Right lung (tissue), 5 donors: ENCODE results near the gene SFMBT1. TPM values are rescaled to one million over a fixed set of nuclear protein-coding genes. Genes with fewer than 3 reads are reported as not detected.
"Not testable (repeated sequence)": the region's sequence is repeated elsewhere in the genome, so short reads cannot be mapped to it uniquely, and the experiment has no call there.

Experiments
- DNase-seq, 2 donors: peaks; one replicate each; pipeline ENCODE4 v3.0.0-alpha.2; 2013
- polyA plus RNA-seq, 5 donors: library from polyadenylated mRNA; unstranded; fragments of 120-200 nt; gene quantifications; one replicate each; pipeline versions ENCODE4 v1.2.1 to v1.2.3, GENCODE V29; 2013; ENCODE audit warnings: inconsistent platforms in 1 of 5, low replicate concordance in 1 of 5; ENCODE audit not compliant: insufficient read length in 5 of 5, insufficient read depth in 1 of 5

SFMBT1 gene
- polyA plus RNA-seq, 5 donors, result 7.4 to 10.9 (median 7.9) TPM

DNA sequence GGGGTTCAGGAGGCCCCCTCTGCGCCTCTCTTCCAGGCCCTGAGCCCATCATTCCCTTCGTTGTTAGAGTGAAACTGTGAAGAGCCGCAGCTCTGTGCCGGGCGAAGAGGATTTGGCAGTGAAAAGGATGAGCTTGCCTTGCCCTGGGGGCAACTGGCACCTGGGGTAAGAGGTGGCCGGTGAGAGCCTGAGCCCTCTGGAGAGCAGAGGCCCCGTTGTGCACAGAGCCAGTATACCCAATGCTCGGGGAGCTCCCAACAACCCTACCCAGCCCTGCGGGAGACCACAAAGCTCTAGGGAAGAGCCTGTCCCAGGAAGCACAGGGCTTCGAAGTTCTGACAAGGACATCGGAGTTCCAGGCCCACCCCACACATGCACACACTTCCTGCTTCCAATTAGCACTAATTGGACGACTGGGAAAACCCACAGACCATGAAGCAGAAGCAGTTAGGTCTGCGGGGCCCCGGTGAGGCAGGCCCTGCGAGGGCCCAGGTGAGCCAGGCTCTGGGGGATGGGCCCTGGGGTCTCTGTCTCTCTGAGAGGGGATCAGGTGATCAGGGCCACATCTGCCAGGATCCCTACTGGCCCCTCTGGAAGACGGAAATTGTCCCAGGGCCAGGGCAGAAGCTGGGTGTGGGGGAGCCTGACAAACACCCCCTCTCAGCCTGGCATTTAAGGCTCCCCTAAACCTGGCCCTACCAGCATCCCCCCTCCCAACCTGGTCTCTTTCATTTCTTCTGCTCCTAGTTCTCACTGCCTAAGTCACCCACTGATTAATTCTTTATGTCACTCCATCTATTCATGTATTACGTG lies 27.9 kb upstream of the SFMBT1 start:
- DNase-seq, result no peak

DNA sequence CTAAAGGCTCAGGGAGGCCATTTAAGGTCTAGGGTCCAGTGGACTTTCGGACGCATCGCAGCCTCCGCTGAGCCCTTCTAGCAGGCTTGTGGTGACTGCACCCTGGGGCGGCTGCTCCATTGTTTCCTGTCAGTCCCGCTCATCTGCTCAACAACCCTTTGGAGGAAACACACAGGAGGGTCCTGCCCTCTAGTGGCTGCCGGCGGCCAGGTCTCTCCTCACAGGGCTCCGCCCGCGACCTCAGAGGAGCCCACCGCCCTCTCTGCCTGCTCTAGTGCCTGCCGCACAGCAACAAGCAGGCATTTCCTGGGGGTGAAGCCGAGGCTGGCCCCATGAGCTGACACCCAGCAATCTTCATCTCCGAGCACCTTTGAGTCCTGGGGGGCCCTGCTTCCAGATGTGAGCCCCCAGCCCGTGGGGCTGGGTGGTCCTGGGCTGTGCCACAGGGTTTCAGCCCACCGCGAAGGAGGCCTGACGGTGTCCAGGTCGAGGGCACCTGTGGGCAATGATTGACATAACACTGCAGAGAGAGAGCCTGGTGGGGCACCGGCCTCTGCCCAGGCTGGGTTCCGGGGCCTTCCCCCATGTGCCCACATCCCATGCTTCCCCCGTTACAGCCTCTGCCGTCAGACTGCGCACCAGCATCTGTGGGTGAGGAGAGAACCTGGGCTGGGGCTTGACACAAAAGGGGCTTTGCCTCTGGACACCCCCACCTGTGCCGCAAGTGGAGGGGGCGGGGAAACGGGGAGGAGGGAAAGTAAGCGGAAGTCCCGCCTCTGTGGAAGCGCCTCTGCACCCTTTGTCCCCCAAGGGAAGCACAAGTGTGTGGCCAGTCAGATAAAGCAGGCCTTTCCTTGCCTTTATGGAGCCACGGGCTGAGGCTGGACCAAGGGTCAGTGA lies 27.0 kb upstream of the SFMBT1 start:
- DNase-seq, result peak; percentile 62 to 69

DNA sequence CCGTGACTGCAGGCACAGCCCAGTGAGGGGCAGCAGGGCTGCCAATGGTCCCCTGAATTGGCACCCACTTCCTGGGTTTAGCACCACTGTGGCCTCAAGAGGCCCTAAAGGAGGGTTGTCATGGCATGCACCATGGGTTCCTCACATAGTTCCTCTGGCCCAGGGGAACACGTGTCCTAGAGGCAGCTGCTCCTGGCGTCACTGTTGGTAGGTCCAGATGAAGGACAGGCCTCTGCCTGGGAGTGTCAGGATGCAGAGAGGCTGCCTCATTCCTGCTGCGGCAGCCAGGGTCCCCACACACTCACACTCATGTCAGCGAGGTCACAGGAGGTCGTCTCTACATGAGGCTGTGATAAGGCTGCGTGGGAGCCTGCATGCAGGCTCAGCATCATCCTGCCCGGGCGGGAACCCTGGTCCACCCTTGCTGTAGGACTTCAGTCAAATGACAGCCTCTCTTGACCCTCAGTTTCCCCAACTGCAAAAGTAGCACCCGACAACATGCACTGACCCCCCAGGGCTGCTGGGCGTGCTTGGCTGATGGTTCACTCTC lies 26.1 kb upstream of the SFMBT1 start:
- DNase-seq, result no peak

DNA sequence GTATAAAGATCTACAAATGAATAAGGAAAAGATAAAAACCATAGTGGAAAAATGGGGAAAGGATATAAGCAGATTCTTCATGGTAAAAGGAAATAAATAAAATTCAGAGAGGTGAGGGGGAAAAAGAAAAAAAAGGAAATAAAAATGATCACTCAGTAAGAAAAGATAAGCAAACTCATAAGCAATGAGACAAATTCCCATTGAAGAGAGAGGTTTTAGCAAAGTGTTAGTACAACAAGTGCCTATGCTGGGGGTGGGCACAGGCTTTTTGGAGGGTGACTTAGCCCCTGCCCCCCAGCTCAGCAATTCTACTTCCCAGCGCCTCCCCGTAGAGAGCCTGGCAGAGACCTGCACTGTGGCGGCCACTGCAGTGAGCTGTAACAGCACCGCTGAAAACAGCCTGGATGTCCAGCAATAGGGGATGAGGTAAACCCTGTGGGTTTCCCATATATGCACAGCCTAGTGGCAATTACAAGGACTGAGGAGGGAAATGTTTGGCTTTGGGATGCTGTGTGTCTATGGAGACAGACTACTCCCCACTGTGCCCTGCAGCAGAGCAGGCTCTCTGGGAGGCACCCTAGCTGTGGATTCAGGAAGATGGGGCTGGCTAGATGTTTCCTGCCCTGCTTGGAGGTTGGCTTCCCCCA lies 23.7 kb upstream of the SFMBT1 start:
- DNase-seq, result no peak

DNA sequence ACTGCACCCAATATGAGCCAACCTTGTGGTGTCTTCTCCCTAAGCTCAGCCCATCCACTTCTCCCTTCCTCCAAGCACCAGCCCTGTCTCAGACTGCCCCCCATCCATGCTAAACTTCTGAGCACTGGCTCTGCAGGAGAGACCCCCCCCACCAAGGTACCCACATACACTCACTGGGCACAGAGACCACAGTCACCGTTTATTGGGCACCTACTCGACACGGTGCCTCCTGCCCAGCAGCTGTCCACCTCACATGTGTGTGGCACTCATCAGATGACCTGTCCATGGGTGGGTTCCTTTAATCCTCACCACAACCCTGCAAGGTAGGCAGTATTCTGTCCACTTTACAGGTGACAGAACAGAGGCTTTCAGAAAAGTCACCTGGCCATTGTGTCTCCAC lies 22.3 kb upstream of the SFMBT1 start:
- no peak for DNase-seq

DNA sequence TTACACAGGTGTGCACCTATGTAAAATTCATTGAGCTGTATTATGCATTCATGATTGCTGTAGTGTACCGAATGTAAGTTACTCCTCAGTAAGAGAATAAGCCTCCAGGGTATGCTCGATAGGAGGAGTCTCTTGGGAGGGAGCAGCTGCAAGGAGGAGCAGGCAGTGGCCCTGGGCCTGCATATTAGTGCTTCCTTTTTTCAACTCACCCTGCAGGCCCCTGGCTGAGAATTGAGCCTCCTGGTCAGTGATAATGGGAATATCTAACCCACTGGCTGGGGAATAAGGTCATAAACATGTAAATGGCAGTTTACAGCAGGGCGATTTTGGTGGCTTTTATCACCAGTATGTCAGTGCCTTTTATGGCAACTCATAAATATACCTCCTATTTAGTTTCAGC lies 21.7 kb upstream of the SFMBT1 start:
- DNase-seq, result no peak

DNA sequence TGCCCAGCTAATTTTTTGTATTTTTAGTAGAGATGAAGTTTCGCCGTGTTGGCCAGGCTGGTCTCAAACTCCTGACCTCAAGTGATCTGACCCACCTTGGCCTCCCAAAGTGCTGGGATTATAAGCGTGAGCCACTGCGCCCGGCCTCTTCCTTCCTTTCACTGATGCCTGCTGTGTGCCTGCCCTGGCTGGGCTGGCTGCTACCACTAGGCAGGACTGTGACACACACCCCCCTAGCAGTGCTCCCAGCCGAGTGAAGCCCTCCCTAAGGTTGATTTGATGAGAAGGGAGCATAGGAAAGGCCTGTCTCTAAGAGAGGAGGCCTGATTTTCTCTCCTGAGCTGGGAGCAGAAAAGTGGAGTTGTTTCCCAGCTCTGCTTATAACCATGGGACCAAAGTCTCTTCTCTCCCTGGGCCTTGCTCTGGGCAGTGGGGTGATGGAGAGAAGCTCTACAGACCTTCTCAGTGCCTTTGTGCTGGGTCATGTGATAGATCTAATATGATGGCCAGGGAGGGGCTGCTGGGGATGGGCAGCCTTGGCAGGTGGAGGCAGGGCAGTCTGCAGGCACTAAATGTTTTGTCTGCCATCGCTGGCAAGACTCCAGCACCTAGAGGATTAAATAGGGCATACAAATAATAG lies 20.1 kb upstream of the SFMBT1 start:
- DNase-seq, result no peak

DNA sequence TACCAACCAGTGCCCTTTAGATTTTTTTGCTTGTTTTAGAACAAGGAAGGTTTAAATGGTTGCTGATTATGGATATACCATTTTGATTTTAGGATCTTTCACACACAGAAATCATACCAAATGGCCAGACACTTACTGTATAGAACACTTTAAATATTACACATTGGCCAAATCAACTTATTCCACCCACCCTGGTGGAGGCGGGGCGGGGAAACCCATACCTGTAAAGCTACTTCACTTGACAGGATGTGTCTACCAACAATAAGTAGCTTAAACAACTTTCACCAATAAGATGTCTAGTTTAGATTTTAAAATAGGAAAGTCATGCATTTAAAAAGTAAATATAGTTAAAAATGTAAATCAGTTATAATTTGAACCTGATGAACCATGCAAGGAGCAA lies 17.0 kb upstream of the SFMBT1 start:
- DNase-seq, result no peak

DNA sequence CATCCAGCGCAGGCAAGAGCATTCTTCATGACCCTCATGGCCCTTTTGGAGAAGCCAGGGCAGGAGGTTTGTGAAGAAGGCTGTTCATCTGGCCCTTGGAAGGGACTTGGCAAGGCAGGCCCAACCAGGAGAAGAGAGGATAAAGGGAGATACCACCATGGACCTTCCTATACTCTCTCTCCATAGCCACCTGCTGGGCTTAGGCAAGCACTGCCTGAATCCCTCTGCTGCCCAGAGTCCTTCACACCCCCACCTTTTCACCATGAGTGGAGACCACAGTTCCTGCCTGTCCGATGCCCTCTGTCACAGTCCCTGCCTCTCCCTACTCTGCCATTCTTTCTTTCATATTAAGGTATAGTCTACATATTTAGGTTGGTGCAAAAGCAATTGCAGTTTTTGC lies 10.6 kb upstream of the SFMBT1 start:
- DNase-seq, result no peak

DNA sequence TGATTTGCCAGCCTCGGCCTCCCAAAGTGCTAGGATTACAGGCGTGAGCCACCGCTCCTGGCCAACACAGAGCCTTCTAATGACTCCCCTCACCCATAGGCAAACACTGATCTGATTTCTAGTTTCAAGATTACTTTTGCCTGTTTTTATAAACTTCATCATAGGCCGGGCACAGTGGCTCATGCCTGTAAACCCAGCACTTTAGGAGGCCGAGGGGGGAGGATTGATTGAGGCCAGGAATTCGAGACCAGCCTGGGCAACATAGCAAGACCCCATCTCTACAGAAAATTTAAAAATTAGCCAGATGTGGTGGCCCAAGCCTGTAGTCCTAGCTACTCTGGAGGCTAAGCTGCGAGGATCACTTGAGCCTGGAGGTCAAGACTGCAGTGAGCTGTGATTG lies 8.4 kb upstream of the SFMBT1 start:
- DNase-seq, result not testable (repeated sequence)

DNA sequence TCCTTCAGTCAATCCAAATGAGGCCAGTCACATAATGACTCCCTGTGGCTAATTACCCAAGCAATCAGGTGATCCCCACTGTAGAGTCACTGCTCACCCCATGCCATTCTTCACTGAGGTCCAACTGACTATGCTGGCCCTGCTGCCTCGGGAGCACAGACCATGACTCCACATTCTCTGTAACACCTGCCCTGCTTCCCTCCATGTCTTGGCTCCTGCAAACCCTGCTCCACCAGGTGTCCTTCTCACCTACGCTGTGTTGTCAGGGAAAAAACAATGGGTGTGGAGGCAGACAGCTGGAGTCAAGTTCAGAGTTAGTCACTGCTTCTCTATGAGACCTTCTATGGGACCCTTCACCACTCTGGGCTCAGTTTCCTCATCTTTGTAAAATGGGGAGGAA lies 6.1 kb upstream of the SFMBT1 start:
- DNase-seq, result no peak

DNA sequence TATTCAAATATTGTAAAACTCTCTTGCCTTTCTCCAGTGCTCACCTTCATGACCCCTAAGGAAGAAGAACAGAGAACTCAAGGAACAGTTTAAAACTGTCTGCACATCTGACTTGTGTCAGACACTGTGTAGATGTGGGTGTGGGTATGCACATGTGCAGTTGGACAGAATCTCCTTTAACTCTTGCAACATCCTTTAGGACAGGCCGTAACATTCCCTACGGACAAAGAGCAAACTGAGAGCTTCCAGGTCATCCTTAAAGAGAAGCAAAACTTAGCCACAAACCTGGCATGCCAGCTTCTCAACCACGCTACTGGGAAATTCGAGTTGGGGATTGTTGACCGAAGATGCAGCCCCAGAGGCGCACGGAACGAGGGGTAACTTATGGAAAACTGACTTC lies 4.1 kb upstream of the SFMBT1 start:
- DNase-seq, result no peak

DNA sequence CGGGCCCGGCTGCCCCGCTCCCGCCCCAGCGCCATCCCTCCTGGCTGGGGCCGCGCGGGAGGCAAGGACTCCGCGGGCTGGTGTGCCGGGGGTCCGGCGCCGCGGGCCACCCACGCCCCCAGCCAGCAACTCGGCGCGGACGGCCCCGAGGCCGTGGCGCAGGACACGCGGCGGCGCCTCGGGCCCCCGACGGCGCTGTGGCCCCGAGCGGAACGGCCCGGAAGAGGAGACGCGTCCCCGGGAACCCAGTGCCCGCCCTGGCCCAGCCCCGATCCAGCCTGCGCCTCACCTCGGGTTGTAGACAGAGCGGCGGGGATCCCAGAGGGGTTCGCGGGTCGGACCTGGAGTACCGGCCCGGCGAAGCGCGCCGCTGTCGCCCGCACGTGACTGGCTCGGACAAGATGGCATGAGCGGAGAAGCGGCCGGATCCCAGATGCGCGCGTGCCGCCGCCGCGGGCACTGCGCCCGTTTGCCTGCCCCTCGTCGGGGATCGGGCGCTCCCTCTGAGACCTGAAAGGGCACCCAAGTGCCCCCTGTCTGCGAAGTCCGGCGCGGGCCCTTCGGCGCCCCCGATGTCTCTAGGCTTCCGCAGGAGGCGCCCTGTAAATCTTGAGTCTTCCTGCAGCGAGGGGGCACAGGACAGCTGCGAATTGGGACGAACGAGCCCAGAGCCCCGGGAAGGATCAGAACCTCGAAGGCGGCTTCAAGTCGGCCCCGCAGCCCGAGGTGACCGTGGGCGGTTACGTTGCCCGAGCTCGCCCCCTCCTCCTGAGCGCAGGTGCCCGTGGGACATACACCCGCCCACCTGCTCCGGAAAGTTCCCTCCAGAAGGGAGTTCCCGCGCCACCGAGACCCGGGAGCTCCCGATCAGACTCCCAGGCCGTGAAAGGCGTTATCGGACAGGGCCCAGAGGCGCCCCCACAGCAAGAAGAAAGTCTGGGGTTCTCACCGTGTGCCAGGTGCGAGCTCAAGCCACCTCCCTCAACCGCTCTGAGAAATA lies 598 bp upstream of the SFMBT1 start:
- DNase-seq, result peak; percentile 40 to 42

DNA sequence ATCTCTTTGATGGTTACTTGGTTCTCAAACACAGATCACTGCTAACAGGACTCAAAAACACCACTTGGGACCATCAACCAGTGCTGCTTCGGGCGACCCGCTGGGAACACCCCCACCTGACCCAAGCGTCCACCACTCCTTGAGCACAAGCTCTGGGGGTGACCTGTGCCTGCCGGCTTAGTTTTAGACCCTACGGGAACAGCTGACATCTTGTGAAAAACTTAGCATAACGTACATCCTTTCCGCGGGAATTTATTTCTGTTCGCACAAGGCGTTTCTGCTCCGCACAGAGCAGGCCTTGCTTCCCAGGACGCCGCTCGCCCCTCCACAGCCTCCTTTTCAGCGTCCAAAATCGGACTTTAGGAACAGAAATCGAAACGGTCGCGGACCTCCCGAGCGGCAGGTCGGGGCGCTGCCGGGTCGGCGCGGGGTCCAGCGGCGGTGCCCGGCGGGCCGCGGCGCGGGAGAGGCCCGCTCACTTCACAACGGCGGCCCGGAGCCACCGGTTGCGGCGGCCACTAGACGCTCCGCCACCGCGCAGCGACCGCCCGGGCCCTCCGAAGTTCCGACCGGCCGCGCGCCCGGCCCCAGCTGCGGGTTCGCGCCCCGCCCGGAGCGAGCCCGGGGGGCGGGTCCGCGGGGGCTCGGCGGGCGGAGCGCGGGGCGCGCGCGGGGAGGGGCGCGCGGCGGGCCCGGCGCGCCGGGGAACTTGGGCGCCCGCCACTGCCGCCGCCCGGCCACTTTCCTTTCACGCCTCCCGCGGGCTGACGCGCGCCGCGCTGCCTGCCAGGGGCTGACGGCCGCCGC lies 959 bp downstream of the SFMBT1 start:
- peak; percentile 46 to 55 for DNase-seq

DNA sequence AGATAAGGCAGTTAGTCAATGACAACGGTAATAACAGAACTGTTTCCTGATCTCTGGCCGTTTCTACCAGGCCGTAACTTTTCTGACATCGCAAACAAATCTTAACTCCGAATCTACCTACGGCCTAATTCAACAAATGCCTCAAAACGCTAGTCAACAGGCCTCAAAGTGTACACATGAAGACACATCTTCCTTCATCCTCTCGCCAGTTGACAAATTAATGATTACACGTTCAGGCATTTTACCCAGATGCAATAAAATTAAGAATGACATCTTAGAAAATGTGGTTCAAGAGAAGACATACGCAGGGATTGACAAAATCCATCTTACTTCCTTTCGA lies 1.5 kb downstream of the SFMBT1 start:
- DNase-seq, result no peak

DNA sequence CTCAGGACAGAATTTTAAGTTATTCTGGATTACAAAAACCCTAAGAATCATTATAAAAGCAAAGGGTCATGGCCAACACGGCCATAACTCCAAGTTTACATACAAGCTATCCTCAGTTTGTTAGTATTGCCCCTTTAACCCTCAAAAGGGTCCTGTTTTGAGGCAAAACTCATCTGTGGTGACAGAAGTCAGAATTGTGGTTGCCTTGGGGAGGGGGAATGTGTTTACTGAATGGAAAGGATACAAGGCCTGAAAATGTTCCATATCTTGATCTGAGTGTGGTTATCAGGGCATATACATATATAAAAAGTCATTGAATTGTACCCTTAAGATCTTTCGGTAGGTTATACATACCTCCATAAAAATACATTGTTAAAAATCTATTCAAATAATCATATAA lies 2.1 kb downstream of the SFMBT1 start:
- no peak for DNase-seq

DNA sequence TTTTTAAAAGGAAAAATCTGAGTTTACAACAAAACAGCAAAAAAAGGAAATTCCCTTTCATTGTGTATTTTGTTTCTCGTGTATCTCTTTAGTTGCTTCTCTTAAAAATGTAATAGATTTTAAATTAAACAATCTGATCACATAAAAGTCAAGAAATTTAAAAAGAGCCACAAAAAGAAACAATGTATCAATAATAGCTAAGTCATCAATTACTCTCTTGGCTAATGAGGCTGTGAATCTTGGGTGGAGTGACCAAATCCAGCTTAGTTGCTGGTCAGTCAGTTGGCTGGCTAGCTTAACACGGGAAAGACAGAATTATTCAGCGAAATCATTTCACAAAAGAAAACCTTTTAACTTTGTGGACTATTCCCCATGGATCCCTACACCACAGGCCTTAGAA lies 3.2 kb downstream of the SFMBT1 start:
- no peak for DNase-seq

DNA sequence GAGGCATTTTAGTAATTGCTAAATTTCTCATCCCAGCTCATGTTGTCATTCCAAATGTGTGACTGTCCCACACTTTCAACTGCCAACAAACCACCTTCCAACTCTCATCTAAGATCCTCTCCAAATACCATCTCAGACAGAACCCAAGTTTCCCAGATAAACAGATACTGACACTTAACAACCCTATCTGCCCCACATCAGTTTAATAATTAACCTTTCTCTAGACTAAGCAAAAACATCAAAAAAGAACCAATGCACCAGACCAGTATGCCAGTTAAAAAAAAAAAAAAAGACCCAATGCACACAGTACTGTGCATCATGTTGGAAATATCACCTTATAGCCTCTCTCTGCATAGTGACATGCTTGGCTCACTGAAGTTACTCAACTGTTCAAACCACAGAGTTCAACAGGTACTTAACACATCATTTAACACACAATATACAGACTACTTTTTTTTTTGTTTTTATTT lies 5.5 kb downstream of the SFMBT1 start:
- no peak for DNase-seq

DNA sequence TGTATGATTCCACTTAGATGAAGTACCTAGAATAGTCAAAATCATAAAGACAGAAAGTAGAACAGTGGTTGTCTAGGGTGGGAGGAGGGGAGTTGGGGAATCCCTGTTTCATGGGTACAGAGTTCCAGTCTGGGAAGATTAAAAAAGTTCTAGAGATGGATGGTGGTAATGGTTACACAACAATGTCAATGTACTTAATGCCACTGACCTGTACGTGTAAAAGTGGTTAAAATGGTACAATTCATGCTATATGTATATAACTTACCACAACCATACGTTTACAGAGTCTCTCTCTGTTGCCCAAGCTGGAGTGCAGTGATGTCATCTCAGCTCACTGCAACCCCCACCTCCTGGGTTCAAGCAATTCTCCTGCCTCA lies 6.5 kb downstream of the SFMBT1 start:
- DNase-seq, result no peak
